Epithelial cell of prostate (primary cell): Measurements from ENCODE around the gene CACNA1E.

ENCODE experiments used
- DNase-seq: peaks from one replicate; pipeline ENCODE4 v3.0.0-alpha.2; 2011; ENCODE audit warnings: low read depth, low spot score
- H3K27ac ChIP-seq: fragments of 450-650 bp; 2 replicates; pipeline ENCODE4 v1.5.1; 2017; ENCODE audit warnings: mild to moderate bottlenecking

The CACNA1E gene

DNA sequence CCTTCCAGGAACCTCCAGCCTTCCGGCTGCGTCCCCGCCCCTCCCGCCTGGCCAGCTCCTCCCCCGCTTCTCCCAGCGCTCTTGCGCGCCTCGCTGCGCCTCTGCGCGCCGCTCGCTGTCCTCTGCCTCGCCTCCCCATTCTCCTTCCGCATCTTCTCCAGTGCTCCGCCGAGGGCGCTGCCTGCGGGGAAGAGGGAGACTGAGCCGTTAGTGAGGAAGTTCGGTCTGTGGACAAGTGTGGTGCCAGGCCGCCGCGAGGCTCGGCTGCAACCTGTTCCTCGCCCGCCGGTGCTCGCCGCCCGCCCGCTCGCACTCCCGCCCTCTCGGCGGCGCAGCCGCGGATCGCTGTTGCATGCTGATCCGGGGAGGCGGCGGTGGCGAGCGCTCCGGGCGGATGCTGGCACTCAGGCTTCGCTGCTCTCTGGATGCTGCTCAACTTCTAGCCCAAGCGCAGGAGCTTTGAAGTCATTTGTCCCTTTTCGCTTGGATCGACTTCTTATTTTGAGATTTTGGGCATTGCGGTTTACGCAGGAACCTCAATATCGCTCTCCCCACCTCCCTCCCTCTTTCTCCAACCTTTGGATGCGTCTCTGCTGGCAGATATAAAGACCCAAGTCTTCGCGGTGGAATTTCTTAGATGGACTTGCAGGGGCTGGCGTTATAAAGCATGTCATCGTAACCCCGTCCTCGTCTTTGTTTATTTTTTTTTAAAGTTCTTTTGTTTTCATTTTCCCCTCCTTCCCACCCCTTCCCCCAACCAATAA lies 614 bp upstream of the CACNA1E start:
- no peak overlapping the region for H3K27ac ChIP-seq
- DNase-seq: no peak

DNA sequence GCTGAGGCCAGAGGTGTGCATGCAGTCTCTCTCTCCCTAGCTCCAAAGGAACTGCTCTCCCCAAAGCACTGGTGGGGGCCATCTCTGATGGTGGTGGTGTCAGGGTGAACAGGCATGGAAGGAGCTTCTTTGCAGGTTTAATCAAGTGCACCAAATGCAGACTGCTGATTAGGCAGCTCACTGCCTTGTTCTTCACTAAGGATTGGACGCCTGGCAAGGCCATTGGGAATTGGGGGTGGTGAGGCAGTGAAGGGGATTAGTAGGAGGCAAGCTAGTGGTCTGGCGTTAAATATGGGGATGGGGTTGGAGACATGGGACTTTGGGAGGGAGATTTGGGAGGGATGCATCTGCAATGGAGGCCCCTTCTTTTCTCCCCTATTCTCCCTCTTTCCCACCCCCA lies 1.5 kb downstream of the CACNA1E start:
- DNase-seq: no peak
- H3K27ac ChIP-seq: no peak overlapping the region

DNA sequence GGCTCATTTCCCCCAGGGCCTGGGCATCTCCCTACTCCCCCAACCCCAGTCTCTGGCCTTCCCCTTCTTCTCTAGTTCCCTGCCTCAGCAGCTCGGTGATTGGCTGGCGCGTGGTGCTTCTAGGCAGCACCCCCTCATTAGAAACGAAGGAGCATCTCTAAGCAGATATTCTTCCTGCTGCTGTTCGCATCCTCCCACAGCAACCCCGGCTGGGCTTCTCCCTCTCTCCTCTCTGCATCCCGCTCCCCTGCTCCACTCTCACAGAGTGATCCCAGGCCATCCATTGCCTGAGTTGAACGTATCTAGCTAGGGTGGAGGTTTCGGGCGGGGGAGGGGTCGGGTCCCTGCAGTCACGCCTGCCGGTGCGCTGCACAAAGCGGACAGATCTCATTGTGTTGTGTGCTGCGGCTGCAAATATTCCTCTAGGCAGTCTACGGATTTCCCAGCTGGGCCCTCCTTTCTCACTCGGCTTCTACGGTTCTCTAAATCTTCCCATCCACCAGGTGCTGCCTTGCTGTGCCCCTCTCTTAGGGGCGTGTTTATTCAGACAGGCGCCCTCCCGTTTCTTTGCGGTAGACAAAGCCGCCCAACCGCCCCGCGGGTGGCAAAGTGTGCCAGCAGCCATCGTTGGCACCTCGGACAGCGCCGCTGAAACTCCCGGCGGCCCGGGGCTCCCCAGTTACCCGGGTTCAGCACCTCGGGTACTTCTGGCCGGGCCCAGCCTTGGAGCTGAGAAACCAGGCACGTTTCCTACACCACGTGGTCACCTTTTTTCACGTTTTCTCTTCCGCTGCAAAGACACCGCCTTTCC lies 2.2 kb downstream of the CACNA1E start:
- DNase-seq: no peak

DNA sequence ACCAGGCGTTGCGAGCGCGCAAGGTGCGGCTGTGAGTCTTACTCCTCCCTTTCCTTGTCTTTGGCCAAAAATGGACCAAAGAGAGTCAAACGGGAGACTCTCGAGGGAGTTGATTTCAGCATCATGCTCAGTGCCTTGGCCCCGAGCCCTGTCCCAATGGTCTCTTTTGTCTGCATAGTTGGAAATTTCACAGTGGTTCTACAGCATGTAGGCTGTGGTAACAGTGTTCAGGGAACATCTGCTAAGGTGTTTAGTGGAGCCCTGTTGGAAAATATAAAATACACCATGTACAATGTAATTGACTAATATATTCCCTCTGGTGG lies 2.7 kb downstream of the CACNA1E start:
- DNase-seq: no peak
- H3K27ac ChIP-seq: no peak overlapping the region

More for the DNA sequence above, 2.2 kb downstream of the CACNA1E start:
- H3K27ac ChIP-seq: no peak overlapping the region

DNA sequence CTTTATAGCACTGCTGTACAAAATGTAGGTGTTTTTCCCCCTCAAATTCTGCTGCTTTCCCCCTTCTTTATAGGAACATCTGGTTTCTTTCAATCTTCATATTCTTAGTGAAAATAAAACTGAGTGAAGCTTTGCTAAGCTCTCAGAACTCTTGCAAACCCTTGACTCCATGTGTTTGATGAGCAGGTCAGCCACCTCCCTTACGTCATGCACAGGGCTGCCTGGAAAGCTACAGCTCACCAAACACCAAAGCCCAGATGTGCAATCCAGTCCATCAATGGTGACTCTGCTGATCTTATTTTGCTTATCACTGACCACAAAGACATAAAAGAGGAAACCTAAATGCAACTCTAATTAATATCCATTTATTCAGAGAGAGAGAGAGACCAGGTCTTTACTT lies 5.5 kb downstream of the CACNA1E start:
- DNase-seq: no peak
- H3K27ac ChIP-seq: no peak overlapping the region

DNA sequence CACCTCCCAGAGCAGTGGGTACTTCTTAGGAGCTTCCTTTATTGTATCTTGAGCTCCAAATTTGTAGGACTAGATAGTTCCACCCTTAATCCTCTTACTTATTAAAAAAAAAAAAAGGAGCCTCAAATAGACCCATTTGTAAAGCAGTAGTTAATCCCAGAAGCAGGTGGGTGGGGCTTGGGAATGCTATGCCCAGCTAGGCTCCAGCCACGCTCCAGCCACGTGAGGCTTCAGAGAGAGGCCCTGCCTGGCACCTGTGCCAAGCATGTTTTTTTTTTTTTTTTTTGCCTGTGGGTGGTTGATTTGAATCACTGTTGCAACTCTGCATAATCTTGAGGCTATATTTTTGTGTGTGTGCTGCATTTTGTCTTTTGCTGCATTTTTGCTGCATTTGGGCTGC lies 7.0 kb downstream of the CACNA1E start:
- DNase-seq: no peak
- H3K27ac ChIP-seq: no peak overlapping the region

DNA sequence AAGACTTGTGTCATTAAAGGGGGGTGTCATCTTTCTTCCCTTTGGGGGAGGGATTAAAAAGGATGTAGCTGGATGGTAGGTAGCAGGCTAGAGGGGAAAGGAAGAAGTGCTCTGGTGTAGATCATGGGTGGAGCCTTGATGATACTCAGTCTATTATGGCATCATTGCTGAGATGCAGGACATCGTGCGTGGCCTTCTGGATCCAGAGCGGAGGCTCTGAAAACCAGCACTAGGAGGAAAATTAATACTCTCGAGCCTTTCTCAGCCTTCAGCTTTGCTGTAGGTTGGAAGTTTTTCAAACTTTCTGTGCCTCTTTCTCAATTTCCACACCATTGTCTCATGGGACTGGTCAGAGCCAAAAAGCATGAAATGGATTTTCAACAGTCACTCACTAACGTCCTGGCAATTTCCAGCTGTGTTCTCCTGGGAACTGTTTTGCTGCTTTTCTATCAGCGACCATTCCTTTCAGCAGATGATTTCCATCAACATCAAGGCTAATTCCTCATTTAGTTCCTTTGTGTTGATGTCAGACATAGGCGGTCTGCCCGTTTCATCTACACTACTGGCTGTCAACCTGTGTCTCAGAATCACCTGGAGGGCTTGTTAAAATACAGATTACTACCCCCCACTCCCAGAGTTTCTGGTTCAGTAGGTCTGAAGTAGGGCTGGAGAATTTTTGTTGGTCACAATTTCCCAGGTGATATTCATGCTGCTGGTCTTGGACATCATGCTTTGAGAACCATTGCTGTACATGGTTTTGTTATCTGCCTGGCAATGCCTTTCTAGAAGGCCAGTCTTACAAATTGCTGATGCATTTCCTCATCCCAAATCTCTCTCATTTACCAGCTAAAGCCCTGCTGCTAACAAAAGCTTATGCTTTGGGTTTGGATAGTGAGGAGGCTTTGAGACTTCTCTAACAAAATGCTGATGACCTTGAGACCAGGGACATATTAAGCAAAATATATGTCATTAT lies 7.7 kb downstream of the CACNA1E start:
- no peak overlapping the region for H3K27ac ChIP-seq
- no peak for DNase-seq

DNA sequence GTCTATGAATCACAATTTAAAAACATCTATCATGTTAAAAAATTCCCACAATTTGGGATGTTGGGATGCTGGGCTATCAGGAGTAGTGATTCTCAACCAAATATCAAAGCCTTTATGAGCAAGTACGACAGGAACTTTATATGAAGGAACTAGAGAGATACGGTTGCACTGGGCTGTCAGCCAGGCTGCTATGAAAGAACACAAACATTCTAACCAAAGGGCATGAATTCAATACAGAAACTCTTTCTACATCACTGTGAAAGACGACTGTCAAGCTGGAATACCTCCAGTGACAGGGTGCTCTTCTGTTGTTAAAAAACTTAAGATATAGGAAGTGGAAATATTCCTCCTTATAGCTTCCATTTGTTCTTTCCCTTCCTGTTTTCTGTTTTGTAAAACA lies 9.8 kb downstream of the CACNA1E start:
- no peak overlapping the region for H3K27ac ChIP-seq
- DNase-seq: no peak

DNA sequence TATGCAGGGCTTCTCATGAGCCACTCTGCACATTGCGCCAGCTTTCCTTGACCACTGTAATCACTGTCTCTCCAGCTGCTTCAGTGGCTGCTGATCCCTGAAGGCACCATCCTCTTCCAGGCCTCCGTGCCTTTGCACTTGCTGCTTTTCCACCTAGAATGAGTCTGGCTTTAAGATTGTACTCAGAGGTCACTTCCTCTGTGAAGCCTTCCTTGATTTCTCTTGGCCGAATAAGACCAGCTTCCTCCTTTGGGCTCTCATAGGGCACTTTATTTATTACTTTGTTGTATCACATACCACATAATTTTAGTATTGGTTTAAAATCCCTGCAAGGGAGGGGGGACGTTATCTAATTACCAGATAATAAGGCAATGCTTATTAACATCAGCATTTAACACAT lies 10.6 kb downstream of the CACNA1E start:
- no peak overlapping the region for H3K27ac ChIP-seq
- no peak for DNase-seq

DNA sequence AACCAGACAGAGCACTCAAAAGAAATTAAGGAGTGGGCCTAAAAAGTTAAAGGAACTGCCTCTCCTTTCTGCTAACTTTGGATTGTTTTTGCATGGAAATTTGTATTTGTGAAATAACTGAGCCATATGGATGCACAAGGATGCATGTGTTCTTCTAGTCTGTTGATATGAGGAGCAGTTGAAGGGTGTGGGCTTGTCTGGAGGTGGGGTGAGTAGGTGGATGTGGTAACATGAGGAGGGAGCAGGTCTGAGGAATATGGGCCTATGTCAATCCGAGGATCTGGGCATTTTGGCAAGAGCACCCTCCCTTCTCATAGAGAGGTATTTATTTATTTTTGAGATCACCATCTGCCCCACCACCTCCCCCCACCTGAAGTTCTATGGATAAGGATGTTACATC lies 13.4 kb downstream of the CACNA1E start:
- no peak overlapping the region for H3K27ac ChIP-seq
- DNase-seq: no peak

DNA sequence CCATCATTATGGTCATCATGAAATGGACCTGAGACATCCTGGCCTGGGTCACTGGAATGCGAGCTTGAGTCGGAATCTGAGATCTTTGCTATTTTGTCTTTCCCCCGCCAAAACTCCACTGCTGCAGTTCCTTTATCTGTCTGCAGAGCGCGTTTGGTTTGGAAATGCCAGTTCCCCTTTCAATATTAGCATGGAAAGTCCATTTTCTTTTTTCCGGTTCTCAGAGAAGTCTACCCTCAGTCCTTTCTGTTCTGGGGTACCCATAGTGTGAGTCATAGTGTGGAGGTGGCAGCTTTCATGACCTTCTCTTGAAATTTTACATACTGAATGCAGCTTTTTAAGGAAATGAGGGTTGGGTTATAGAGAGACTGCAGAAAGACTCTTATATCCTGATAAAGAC lies 14.6 kb downstream of the CACNA1E start:
- H3K27ac ChIP-seq: no peak overlapping the region
- no peak for DNase-seq

DNA sequence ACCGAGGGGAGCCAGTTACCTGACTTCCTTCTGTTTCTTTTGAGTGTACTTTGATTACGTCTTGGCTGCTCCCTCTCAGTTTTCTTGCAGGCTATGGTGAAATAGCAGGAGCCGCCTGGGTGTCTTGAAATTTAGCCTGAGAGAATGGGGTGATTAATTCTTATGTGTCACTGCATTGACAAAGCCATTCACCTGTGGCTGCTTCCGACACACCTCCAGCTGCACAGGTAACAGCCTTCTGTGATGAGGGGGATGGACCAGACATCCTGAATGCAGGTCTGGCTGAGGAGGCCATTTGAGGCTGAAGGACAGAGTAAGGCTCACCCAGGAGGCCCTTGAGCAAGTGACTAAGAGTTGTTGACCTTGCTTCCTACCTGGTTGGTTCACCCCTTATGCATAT lies 16.5 kb downstream of the CACNA1E start:
- no peak for DNase-seq
- peak overlapping the region; percentile 42 for H3K27ac ChIP-seq

DNA sequence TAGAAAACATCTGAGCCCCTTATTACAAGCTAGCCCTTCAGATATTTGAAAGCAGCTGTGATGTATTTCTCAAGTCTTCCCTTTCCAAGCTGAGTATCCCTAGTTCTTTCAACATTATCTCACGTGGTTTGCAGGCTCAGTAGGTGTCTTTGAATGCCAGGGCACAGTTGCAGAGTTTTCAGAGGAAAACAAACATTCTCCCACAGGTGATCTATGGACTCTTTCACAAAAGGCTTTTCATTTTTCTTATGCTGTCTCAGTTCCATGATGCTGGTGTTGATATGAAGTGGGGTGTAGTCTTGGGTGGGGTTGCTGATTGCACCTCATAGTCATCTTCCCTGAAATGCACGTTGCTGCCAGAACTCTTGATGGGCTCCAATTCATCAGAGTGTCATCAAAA lies 17.3 kb downstream of the CACNA1E start:
- peak overlapping the region; percentile 42 for H3K27ac ChIP-seq
- no peak for DNase-seq

DNA sequence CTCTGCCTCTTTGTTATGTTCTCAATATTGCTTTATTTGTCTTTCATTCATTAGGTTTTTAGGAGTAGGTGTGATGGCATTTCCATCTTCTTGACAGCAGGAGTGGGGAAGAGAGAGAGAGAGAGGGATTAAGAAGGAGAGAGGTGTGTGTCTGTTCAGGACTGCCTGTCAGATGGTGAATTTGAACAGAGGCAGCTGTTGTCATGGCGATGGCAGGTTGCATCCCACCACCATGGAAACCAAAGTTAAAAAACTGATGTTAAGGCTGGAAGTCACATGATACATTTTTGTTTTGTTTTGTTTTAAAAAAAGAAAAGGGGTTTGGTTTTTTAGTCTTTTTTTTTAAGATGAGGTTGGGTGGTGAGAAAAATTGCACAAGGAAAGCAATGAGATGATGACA lies 18.3 kb downstream of the CACNA1E start:
- H3K27ac ChIP-seq: no peak overlapping the region
- DNase-seq: no peak

DNA sequence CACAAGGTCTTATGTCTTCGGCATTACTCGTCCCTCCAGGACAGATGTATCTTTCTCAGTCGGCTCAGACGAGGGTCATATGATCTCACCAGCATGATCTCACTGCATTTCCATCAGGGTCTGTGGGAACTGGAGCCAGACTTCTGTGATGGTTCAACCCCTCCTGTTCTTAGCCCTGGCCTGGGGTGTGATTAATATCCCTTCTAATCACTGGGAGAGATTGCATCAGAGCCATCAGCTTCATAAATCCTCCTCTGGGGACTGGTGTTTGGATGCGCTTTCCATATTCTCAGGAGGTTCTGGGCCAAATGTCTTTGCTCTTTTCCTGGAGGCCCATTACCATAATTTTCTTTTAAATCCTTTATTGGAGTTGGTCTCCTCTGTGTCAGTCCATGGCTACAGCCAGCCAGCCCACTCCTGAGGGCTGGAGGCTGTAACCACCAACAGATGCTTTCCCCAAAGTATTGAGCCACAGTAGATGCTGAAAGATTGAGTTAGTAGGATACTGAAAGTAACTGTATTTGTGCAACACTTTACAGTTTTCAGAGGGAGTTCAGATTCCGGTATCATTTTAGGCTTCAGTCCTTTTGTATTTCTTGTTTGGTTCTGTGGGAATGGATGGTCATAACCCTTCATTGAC lies 20.0 kb downstream of the CACNA1E start:
- no peak for DNase-seq
- H3K27ac ChIP-seq: no peak overlapping the region

DNA sequence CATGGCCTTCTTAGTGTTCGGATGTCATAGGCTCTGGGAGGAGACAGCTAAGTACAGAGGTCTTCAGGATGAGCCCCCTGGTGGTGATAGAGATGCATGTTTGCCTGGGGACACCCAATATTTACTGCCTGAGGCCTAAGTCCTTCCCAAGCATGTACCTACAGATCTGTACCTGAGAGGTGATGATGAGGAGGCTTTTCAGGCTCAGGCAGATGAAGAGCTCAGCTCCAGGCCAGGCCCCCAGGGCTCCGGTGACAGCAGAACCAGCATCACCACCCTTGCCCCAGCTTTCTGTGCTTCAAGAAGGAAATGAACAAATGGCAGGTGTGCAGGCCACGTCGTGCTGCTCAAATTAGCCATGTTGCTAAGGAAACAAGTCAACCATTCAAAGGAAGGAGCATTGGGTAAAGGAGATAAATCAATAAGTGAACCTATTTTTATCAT lies 21.1 kb downstream of the CACNA1E start:
- no peak for DNase-seq
- H3K27ac ChIP-seq: no peak overlapping the region

DNA sequence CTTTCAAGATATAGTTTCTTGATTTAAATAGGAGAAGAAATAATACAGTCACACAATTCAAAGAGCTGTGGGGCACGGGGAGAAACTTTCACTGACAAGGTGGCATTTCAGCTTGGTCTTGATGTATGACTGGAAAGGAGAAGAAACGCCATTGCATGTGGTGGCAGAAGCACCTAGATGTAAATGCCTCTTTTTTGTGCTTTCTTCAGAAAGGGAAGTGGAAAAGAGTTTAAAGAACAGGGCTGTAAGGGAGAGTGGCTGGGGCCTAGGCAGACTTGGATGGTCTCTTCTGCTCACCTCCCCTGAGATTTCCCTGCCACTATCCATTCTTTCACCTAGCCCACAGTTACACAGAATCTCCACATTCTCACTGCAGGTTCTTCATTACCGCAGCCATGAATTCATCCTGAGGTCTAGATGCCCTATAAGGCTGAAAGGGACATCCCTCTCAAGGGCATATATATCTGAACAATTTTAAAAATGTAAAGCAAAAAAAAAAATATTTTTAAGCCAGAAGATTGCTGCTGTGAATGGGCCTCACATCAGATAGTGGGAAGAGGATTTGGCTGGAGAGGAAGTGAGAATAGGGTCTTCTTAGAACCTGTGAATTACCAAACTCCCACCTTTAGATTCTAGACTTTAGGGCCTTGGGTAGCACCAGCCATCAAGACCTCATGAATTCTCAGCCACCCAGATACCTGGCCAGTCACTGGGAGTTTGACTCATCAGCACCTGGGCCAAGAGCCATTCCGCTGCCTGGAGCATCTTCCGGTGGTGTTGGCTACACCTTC lies 23.4 kb downstream of the CACNA1E start:
- no peak overlapping the region for H3K27ac ChIP-seq
- no peak for DNase-seq

DNA sequence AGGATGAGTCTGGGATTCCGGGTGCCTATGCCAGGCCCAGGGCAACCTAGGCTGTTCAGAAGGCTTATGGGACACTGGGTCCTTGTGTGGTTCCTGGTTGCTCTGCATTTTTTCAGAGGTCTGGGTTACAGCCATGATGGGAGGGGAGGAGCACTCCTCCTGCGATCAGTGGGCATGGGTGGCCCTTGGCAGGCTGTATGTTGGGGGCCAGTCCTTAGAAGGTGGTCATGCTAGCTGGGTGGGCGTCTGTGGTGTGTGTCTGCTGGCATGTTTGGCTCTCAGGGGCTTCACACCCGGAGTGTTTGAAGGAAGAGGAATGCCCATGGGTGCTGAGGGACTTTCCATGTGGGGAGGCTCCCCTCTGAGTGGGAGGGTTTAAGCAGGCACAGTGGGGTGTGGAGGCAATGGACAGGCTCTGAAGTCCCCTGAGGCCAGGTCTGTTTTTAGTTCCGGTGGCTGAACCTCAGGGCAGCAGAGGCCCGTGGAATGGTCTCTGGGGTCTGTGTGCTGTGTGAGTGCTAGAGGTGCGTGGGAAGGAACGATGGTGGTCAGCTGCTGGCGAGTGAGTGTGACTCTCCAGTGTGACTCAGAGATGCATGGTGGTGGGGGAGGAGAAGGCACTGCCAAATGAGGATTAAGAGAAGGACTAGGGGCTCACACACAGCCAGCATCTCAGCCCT lies 25.3 kb downstream of the CACNA1E start:
- H3K27ac ChIP-seq: no peak overlapping the region
- DNase-seq: no peak

DNA sequence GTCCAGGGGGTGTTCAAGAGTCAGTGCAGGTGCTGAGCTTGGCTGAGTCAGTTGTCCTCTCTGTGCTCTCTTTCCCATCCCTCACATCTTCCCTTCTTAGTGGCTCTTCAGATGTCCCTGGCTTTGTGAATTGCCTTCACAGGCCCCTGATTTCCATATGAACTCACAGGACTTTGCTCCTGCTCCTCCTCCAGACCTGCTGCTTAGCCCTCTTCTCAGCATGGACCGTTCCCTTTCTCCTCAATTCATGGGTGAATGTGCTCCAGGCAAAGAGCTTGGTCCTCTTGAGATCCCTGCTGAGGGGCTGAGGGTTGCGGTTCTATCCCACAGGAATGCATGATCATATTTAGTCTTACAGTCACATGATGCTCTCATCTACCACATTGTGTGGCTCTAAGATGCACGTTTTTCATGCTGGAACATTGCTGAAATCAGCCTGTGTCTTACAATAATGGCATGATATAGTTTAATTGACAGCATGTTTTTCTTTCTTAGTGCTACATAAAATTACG lies 30.5 kb downstream of the CACNA1E start:
- H3K27ac ChIP-seq: no peak overlapping the region
- no peak for DNase-seq
